Suprapubic skin (tissue), 4 donors: ENCODE measurements around the gene CCDC88C.

Source experiments
- CTCF ChIP-seq, 2 donors: fragments of 200-600 bp in 1 of 2; fragments of 450-650 bp in 1 of 2; sonication (generic) in 1 of 2; IDR thresholded peaks; one replicate each; pipeline ENCODE4 v1.5.1; 2016 to 2019; ENCODE audit warnings: antibody characterized with exemption in 2 of 2, mild to moderate bottlenecking in 1 of 2, moderate library complexity in 1 of 2
- POLR2A ChIP-seq, 2 donors: fragments of 450-650 bp; IDR thresholded peaks; one replicate each; pipeline ENCODE4 v1.6.1; 2017; ENCODE audit warnings: antibody characterized with exemption in 2 of 2, mild to moderate bottlenecking in 2 of 2, moderate library complexity in 2 of 2
- POLR2AphosphoS5 ChIP-seq, 3 donors: sonication (generic); formaldehyde crosslinking; IDR thresholded peaks; one replicate each; pipeline ENCODE4 v1.6.1; 2017; ENCODE audit warnings: antibody characterized with exemption in 3 of 3

- no peak for TF ChIP-seq CTCF (IDR thresholded peaks at IDR 0.05)
- TF ChIP-seq POLR2AphosphoS5 (IDR thresholded peaks at IDR 0.05): no peak
- no peak for TF ChIP-seq POLR2A (IDR thresholded peaks at IDR 0.05)
Observed at GRCh38 chr14:91256661-91257060, 161.0 kb downstream of the CCDC88C start.
